Naive thymus-derived CD8-positive, alpha-beta T cell (primary cell): ENCODE results near the gene NAIF1. TPM values are rescaled to one million over a fixed set of nuclear protein-coding genes. Genes with fewer than 3 reads are reported as not detected.

ENCODE experiments used
- ATAC-seq, 2 donors: fragments of 150-1000 bp; cut with Tn5 transposase in 1 of 2; sonication (Bioruptor Pico), chemical (Tn5 transposase) in 1 of 2; 1 replicate in 1 of 2; 2 replicates in 1 of 2; pipeline ENCODE4 v1.10.0; 2021; ENCODE audit warnings: mild to moderate bottlenecking in 2 of 2, moderate library complexity in 2 of 2
- POLR2A ChIA-PET: fragments of 350-600 bp; sonication (Branson Sonifier 250); formaldehyde crosslinking; loops from one replicate; lab custom pipeline; 2021; ENCODE audit warnings: antibody characterized with exemption; lab: Charles Lee
- DNase-seq, 10 donors: peaks; one replicate each; pipeline versions ENCODE4 v3.0.0 to v3.0.0-alpha.2; 2020 to 2022
- H3K27ac Mint-ChIP-seq, 10 donors: one replicate each; pipeline ENCODE4 v1.8.0; 2020 to 2022; ENCODE audit warnings: mild to moderate bottlenecking in 10 of 10, mixed read lengths in 10 of 10, moderate library complexity in 4 of 10, inconsistent platforms in 1 of 10
- H3K27me3 Mint-ChIP-seq, 5 donors: one replicate each; pipeline ENCODE4 v1.8.0; 2021 to 2022; ENCODE audit warnings: mixed read lengths in 5 of 5
- H3K36me3 Mint-ChIP-seq, 3 donors: one replicate each; pipeline ENCODE4 v1.8.0; 2020 to 2022; ENCODE audit warnings: mixed read lengths in 3 of 3, mild to moderate bottlenecking in 2 of 3, inconsistent platforms in 1 of 3
- H3K4me1 Mint-ChIP-seq, 4 donors: one replicate each; pipeline ENCODE4 v1.8.0; 2021 to 2022; ENCODE audit warnings: mixed read lengths in 4 of 4
- H3K4me3 Mint-ChIP-seq, 10 donors: one replicate each; pipeline ENCODE4 v1.8.0; 2020 to 2022; ENCODE audit warnings: mild to moderate bottlenecking in 10 of 10, mixed read lengths in 10 of 10, moderate library complexity in 6 of 10, inconsistent platforms in 1 of 10
- H3K9me3 Mint-ChIP-seq, 9 donors: one replicate each; pipeline ENCODE4 v1.8.0; 2020 to 2022; ENCODE audit warnings: mixed read lengths in 9 of 9, mild to moderate bottlenecking in 3 of 9, inconsistent platforms in 1 of 9, moderate library complexity in 1 of 9
- polyA plus RNA-seq, 3 donors: library from polyadenylated mRNA; unstranded; fragments of 300-500 nt; fragmentation: Illumina TruSeq; gene quantifications; one replicate each; pipeline ENCODE4 v1.2.3, GENCODE V29; 2021
- total RNA-seq, 8 experiments: library from RNA in 2 of 8; stranded (reverse) in 2 of 8; gene quantifications; one replicate each; pipeline ENCODE4 v1.2.3 and lab custom pipeline; 2021 to 2026

The NAIF1 gene
- total and polyA plus RNA-seq, 5 experiments from 2014 or later = 10.1 to 18.3 (median 13.3) TPM

DNA sequence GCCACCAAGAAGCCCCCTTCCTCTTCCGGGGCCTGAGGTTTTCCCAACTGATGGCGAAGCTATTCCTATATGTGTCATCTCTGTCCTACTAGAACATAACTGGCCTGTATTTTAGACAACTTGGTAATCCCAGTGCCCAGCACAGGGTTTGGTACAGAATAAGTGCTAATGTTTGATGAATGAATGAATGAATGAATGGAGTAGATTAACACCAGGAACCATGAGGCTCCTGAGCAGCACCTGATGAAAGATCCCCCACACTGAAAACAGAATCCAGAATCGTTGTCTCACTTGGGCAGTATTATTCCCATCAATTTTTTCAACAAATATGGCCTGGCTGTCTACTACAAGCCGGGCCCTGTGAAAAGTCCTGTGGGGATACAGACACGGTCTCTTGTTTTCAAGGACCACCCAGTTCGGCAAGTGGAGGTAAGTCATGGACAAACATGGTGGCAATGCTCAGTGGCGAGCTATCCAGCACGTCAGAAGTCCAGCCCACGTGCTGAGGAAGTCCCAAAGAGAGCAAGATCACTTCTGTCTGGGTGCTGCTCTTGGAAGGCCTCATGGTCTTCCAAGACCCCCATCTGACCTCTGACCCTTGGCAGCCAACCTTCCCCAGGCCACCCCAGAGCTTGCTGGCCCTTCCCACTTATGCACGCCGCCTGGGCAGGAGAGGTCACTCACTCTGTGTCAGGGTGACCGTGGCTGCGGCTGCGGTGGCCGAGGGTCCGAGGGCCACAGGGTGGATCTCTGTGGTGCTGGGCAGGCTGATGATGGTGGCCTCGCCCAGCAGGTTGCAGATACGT, 1.0 kb downstream of the NAIF1 start:
- Mint-ChIP-seq H3K4me3 (peak overlapping the region in 8 of 10 donors; percentile 34 to 84 (median 74)), H3K9me3 (no peaks in the 10 kb centered on the region), H3K4me1 (peaks cover 27 to 72% (median 47%) of the 10 kb centered on the region in 4 donors), H3K36me3 (peaks cover 0 to 11% (median 2%) of the 10 kb centered on the region in 3 donors), H3K27me3 (no peaks in the 10 kb centered on the region), H3K27ac (peak overlapping the region in 6 of 10 donors; percentile 88 to 94 (median 93))
- POLR2A ChIA-PET = interaction anchor here (0.7 to 6.2 kb wide), 16 partner anchors 8 to 1015 kb away, joined by 3 to 54 read pairs (median 8); partner anchors contain the start of gene EEIG1
- DNase-seq (no peak), ATAC-seq (no peak)

DNA sequence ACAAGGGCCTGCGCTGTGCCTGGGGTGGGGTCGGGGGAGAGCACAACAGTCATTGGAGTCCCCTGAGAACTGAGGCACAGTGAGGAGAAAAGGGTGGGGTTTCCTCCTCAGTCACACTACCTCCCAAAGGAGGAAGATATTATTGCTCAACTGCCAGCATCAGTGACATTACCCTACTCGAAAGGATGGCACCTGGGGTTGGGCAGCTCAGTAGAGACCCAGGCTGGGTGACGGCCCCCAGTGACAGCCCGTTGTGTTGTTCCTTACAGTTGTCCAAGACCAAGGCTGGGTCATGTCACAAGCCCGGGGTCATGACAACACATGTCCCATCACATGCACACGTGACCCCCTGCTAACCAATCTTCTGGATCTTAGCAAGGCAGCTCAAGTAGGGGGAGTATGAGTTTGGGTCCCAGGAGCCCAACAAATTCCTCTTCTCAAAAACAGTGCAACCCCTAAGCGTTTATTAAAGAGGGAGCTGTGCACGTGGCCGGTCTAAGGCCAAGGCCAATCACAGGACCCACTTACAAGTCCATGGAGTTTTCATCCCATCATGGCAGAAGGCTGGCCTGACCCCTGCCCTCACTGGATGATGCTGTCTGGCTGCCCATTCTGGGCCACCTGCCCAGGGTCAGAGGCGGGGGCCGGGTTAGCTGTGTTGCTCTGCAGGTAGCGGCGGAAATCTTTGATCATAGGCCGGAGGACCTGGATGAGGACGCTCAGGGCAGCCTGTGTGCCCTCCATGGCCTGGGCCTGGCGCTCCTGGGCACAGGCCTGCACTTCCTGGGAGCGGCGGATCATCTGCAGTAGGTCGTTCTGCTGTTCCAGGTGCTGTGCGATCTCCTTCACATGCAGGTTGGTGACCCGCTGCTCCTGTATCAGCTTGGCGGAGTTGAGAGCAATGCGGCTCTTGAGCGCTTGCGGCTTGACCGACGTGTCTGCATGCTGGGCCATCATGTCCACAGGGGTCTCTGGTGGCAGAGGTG, 4.0 kb downstream of the NAIF1 start:
- ATAC-seq (no peak), DNase-seq (peak in 1 of 10 donors; percentile 53)
- no peaks in the 10 kb centered on the region for H3K27me3 Mint-ChIP-seq
- H3K27ac Mint-ChIP-seq = peak overlapping the region in 8 of 10 donors; percentile 2 to 89 (median 64)
- no peaks in the 10 kb centered on the region for H3K9me3 Mint-ChIP-seq
- H3K4me3 Mint-ChIP-seq = peak overlapping the region in 8 of 10 donors; percentile 15 to 69 (median 26)
- peaks cover 0 to 11% (median 2%) of the 10 kb centered on the region in 3 donors for H3K36me3 Mint-ChIP-seq
- POLR2A ChIA-PET = interaction anchor here (0.6 to 6.2 kb wide), 9 partner anchors 9 to 285 kb away, joined by 3 to 54 read pairs (median 4); no protein-coding TSS in a partner anchor
- H3K4me1 Mint-ChIP-seq = peaks cover 18 to 62% (median 38%) of the 10 kb centered on the region in 4 donors

DNA sequence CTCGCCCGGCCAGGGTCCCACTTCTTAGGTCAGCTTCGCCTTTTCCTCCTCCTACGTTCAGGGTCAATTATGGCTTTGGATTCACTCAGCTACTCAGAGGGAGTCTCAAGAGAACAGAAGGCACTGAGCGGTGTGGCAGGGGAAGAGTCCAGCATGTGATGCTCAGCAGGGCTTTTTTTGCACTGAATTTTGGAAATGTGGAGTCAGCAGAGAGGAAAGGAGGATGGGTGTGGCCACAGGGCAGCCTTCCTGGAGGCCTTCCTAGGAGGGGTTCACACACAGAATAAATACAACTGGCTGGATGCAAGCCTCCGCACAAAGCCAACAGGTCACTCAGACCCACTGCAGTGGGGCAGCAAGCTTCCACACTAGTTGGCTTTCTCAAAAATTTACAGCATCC, 4.8 kb downstream of the NAIF1 start:
- Mint-ChIP-seq H3K36me3 (peaks cover 0 to 11% (median 2%) of the 10 kb centered on the region in 3 donors), H3K4me1 (peaks cover 18 to 64% (median 38%) of the 10 kb centered on the region in 4 donors), H3K27me3 (no peaks in the 10 kb centered on the region), H3K9me3 (no peaks in the 10 kb centered on the region), H3K4me3 (peak overlapping the region in 9 of 10 donors; percentile 0 to 83 (median 74)), H3K27ac (peak overlapping the region; percentile 18 to 92 (median 76))
- DNase-seq (no peak), ATAC-seq (no peak)
- POLR2A ChIA-PET = interaction anchor here (0.6 to 3.1 kb wide), 5 partner anchors 10 to 284 kb away, joined by 3 to 12 read pairs (median 4); no protein-coding TSS in a partner anchor

DNA sequence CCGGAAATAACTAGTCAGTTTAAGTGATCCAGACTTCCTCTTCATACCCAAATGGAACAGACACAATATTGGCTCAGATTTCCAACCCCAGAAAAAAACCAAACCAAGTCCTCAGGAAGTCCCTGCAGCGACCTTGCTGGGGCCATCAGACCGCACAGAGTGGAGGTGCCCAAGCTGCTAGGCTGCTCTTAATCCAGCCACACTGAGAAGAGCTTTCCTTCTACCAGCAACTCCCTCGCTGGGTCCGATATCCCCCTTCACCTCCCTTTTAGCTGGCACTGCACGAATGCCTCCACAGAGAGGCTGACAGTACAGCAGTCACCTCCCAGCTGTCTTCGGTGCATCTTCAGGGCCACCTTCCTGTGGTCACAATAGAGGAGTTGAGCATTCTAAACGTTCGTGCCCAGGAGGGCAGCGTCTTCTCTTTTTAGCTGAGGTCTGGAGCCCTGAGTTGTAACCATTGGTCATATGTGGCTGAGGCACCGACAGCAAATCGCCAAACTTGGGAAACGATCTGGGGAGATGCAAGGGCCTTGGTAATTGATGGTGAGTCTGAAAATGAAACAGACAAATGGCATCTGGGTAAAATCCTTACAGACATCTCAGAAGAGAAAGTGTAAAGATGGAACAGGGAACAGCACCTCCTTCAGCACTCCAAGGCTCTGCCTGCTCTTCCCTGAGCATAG, 5.7 kb downstream of the NAIF1 start:
- H3K9me3 Mint-ChIP-seq = no peaks in the 10 kb centered on the region
- POLR2A ChIA-PET = interaction anchor here (0.5 to 3.1 kb wide), 9 partner anchors 9 to 274 kb away, joined by 3 to 12 read pairs (median 6); no protein-coding TSS in a partner anchor
- H3K4me1 Mint-ChIP-seq = peaks cover 18 to 64% (median 37%) of the 10 kb centered on the region in 4 donors
- peak overlapping the region; percentile 43 to 83 (median 75) for H3K4me3 Mint-ChIP-seq
- peak; percentile 41 to 54 for ATAC-seq
- DNase-seq = peak in 2 of 10 donors; percentile 18 to 19
- no peaks in the 10 kb centered on the region for H3K27me3 Mint-ChIP-seq
- H3K27ac Mint-ChIP-seq = peak overlapping the region; percentile 72 to 93 (median 88)
- peaks cover 0 to 11% (median 2%) of the 10 kb centered on the region in 3 donors for H3K36me3 Mint-ChIP-seq

DNA sequence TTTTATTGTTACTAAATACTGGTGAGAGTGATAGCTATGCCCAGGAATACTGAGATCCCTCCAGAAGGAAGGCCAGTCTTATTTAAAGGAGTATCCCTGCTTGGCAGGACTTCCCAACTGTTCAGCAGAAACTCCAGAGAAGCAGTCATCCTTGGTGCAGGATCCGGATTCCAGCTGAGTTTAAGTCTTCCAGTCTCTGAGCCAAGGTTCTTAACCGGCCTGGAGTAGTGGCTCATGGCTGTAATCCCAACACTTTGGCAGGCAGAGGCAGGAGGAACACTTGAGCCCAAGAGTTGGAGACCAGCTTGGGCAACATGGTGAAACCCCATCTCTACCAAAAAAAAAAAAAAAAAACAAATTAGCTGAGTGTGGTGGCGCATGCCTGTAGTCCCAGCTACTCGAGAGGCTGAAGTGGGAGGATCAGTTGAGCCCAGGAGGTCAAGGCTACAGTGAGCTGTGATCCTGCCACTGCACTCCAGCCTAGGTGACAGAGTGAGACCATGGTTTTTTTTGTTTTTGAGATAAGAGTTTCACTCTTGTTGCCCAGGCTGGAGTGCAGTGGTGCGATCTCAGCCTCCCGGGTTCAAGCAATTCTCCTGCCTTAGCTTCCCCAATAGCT, 7.6 kb downstream of the NAIF1 start:
- H3K27ac Mint-ChIP-seq = peak overlapping the region in 3 of 10 donors; percentile 3 to 52 (median 22)
- POLR2A ChIA-PET = interaction anchor here (0.6 to 0.8 kb wide), 4 partner anchors 33 to 99 kb away, joined by 3 to 9 read pairs (median 3); no protein-coding TSS in a partner anchor

DNA sequence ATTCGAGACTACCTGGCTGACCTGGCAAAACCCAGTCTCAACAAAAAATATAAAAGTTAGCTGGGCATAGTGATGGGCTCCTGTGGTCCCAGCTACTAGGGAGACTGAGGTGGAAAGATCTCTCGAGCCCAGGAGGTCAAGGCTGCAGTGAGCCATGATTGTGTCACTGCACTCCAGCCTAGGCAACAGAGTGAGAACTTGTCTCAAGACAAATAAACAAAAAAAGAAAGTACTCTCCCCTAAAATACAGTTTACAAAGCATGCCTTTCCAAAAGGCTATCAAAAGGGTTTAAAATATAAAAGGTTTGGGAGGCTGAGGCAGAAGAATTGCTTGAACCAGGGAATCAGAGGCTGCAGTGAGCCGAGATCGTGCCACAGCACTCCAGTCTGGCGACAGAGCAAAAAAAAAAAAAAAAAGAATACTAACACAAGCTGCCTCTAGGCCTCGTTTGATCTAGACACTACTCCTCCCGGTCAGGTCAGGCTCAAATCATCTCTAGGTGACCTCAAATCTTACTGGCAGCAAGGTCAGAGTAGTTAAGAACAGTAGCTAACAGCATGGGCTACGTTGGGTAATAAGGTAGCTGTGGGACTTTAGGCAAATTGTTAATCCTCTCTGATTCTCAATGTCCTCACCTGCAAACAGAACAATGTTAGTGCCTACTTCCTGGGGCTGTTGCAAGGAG, 9.3 kb downstream of the NAIF1 start:
- POLR2A ChIA-PET = interaction anchor here (1.0 to 1.5 kb wide), 2 partner anchors 10 to 15 kb away, joined by 3 read pairs; partner anchors contain the start of gene SLC25A25
- H3K4me3 Mint-ChIP-seq = no peak overlapping the region
- peaks cover 6 to 37% (median 26%) of the 10 kb centered on the region in 4 donors for H3K4me1 Mint-ChIP-seq
- no peaks in the 10 kb centered on the region for H3K9me3 Mint-ChIP-seq
- no peaks in the 10 kb centered on the region for H3K27me3 Mint-ChIP-seq
- DNase-seq (no peak), ATAC-seq (no peak)
- peaks cover 0 to 5% (median 2%) of the 10 kb centered on the region in 3 donors for H3K36me3 Mint-ChIP-seq
- H3K27ac Mint-ChIP-seq = no peak overlapping the region

More for the DNA sequence above, 7.6 kb downstream of the NAIF1 start:
- H3K27me3 Mint-ChIP-seq = no peaks in the 10 kb centered on the region
- peaks cover 0 to 11% (median 2%) of the 10 kb centered on the region in 3 donors for H3K36me3 Mint-ChIP-seq
- DNase-seq (no peak), ATAC-seq (no peak)
- H3K9me3 Mint-ChIP-seq = no peaks in the 10 kb centered on the region
- H3K4me1 Mint-ChIP-seq = peaks cover 10 to 45% (median 30%) of the 10 kb centered on the region in 4 donors
- H3K4me3 Mint-ChIP-seq = no peak overlapping the region

DNA sequence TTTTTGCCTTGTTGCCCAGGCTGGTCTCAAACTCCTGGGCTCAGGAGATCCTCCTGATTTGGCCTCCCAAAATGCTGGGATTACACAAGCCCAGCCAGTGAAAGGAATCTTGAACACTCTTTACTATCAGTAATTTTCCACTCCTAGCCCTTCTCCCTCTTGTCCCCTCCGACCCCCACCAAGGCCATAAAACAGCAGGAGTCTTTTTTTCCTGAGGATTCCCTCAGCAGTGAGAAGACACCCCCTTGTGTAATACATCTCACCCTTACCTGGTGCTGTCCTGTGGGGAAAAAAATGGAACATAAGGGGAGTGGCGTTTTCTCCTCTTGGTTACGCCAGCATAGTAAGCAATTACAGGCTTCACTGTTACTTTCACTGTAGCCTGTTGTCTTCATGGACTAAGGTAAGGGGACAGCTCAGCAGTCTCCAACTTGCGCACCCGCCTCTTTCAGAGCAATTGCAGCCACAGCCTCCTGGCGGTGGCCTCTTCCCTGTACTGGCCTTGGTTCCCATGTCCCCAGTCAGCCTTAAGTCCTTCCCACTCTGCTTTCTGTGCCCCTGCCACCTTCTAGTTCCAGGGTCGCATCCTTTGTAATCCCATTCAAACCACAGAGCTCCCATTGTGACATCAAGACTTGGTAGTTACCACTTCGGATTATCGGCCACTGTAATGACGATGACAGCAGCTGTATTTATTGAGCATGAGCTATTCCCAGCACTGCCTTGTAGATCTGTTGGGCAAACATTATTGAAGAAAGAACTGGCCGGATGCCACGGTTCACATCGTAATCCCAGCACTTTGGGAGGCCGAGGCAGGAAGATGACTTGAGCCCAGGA, 10.0 kb downstream of the NAIF1 start:
- H3K4me1 Mint-ChIP-seq = peaks cover 6 to 30% (median 19%) of the 10 kb centered on the region in 4 donors
- DNase-seq (no peak), ATAC-seq (no peak)
- no peak overlapping the region for H3K4me3 Mint-ChIP-seq
- no peaks in the 10 kb centered on the region for H3K27me3 Mint-ChIP-seq
- H3K36me3 Mint-ChIP-seq = peaks cover 0 to 5% (median under 1%) of the 10 kb centered on the region in 3 donors
- H3K9me3 Mint-ChIP-seq = no peaks in the 10 kb centered on the region
- H3K27ac Mint-ChIP-seq = peak overlapping the region in 1 of 10 donors; percentile 20
- POLR2A ChIA-PET = interaction anchor here (1.0 to 1.8 kb wide), 4 partner anchors 8 to 22 kb away, joined by 3 to 11 read pairs (median 4); partner anchors contain the start of gene SLC25A25

DNA sequence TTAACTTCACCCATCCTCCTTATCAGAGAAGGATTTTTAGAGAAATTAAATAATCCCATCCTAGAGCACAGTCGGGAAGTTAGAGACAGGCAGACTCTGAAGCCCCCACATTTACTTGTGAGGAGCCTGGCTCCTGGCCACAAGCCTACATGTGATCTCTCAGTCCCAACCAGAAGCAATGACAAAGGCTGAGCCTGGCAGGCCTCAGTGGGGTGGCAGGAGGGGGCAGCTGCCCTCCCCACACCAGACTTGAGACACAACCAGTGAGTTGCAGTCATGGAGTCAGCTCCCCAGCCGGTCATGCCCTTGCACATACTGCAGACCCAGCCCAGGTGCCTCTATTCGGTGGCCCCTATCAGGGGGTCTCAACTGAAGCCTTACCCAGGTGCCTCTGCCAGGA, 11.0 kb downstream of the NAIF1 start:
- ATAC-seq = no peak

DNA sequence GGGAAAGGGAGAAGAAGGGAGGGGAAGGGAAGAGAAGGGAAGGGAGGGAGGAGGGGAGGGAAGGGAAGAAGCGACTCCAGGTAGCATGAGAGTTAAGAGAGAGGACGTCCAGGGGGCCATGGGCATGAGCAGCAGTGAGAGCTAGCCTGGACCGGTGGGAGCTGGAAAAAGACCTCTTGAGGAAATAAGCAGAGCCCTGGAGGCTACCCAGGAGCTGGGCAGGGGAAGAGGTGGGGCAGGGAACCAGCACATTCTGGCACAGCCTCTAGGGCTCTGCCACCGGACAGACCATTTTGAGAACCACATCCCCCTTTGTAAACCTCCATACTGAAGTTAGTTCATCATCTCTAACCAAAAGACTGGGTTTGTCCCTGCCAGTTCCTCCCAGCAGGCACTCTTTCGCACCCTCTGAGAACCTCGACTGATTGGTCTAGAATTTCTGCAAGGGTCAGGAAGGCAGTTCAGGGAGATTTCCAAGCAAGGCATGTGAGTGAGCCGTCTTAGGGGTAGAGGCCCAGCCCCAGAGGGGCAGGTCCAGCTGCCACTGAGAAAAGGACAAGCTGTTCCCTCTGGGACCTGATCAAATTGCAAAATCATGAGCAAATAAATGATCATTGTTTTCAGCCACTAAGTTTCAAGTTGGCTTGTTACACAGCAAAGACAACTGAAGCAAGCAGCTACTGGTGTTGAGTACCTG, 11.6 kb downstream of the NAIF1 start:
- Mint-ChIP-seq H3K4me1 (peaks cover 0 to 14% (median 5%) of the 10 kb centered on the region in 4 donors), H3K27me3 (no peaks in the 10 kb centered on the region), H3K27ac (no peak overlapping the region), H3K36me3 (no peaks in the 10 kb centered on the region), H3K4me3 (no peak overlapping the region), H3K9me3 (no peaks in the 10 kb centered on the region)
- ATAC-seq (no peak), DNase-seq (no peak)
- POLR2A ChIA-PET = interaction anchor here (0.6 to 1.8 kb wide), 6 partner anchors 9 to 224 kb away, joined by 3 to 11 read pairs (median 4); partner anchors contain the start of genes NAIF1 and SLC25A25

More for the DNA sequence above, 11.0 kb downstream of the NAIF1 start:
- Mint-ChIP-seq H3K36me3 (no peaks in the 10 kb centered on the region), H3K4me3 (no peak overlapping the region), H3K4me1 (peaks cover under 1 to 20% (median 9%) of the 10 kb centered on the region in 4 donors), H3K27me3 (no peaks in the 10 kb centered on the region), H3K9me3 (no peaks in the 10 kb centered on the region), H3K27ac (no peak overlapping the region)
- DNase-seq = no peak
- POLR2A ChIA-PET = interaction anchor here (1.3 to 1.8 kb wide), 4 partner anchors 9 to 23 kb away, joined by 3 to 11 read pairs (median 4); partner anchors contain the start of genes NAIF1 and SLC25A25
